CD4-positive, alpha-beta T cell treated with Interleukin-6 for 4 hours (primary cell): ENCODE data around the gene LRRC37A3.
"Not testable (repeated sequence)": the region's sequence is repeated elsewhere in the genome, so short reads cannot be mapped to it uniquely, and the experiment has no call there.

Experiments used
- DNase-seq: peaks from one replicate; pipeline ENCODE4 v3.0.0-alpha.2; 2020; ENCODE audit warnings: mixed read lengths

Gene LRRC37A3

DNA sequence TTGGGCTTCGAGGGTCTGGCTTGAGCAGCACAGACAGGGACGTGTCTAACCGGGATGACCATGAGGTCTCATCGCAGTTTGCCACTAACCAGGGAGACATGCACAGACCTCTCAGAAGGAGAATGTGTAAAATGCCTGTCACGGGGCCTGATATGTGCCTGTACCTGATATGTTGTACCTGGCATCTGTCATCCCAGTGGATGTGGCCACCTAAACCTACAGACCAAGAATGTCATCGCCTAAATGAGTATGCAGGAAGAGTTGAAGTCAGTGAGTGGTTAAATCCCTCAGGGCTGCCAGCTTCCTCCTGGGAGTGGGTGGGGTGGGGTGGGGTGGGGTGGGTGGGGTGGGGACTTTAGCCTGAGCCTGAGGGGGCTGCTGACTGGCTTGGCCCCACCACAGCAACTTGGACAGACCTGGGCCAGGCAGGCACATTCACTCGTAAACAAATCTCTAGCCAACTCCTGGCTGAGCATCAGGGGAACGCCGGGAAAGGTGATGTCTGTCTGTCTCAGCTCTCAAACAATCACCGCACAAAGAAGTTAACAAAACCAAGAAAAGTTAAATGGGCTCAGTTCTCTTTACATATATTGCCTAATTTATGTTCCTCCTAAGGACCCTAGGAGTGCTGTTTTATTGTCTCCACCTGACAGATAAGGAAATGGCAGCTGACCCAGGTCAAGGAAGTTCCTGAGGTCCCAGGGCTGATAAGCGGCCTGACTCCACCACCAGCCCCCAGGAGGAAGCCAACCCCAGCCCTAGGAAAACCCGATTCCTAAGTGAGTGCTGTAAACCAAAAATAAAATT is 89.3 kb downstream of the LRRC37A3 start:
- DNase-seq = not testable (repeated sequence)

DNA sequence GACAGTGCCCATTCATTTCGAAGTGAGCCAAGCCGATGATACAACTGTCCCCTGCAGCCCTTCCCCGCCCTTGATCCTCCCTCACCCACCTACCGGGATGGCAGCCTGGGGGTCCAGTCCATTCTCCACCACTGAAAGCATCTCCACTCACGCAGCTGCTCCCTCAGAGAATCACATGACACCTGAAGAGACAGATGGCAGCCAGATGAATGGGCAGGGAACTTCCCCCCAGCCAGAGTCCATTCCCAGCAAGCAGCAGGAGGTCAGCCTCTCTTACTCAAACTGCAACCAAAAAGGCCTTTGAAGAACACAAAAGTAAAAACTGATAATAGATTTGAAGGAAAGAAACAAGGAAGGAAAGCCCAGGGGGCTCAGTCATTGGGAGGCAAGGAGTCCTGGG is 90.2 kb downstream of the LRRC37A3 start:
- not testable (repeated sequence) for DNase-seq

DNA sequence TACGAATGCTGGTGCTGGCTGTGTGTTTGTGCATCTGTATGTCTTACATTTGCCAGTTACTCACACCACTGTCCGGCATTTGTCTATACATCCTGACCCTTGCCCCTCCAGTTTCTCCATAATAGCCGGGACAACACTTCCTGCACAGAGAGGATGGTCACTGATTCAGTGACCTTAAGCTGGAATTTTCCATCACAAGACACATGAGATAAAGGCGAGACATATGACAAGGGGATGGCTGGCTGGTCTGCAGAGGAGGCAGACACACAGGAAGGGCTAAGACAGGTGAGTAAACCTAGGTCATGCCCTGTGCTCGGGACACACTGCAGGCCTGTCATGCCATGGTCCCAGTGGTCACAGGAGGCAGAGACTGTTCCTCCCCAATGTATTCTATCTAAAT is 100.4 kb downstream of the LRRC37A3 start:
- not testable (repeated sequence) for DNase-seq

GRCh38 chr17:64815833-64816198 is 103.5 kb downstream of the LRRC37A3 start:
- not testable (repeated sequence) for DNase-seq

DNA sequence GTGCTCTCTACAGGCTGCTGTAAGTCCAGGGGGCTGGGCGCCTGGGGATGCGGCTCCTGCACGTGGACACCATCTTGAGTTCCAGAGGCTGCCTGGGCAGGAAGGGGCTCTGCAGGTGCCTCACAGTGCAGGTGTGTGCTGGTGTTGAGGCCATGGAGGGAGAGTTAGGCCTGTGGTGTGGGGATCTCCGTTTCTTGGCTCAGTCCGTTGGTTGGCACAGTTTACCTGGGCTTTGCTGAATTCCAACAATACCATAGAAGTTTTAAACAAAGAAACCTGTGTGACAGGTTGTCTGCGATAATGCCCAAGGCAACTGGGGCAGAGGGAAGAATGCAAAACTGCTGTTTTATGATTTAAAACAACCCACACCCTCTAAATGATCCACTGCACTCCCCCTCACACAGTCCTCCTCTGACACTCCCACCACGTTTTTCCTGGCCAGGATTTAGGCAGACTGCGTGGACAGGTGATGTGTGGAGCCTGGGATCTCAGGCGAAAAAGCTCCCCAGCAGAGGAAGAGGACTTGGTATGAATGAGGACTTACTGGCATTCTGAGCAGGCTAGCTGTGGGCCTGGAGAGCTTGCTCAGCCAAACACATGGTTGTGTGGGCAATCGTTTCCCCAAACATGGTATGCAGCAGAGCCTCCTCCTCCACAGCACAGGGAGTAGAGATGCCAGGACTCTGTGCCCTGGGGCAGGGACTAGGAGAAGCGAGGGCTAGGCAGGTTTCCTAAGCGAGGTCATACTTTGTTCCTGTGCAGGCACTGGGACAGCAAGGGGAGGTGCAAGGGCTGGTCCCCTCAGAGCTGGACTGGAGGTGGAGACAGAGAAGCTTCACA is 104.1 kb downstream of the LRRC37A3 start:
- DNase-seq = not testable (repeated sequence)

GRCh38 chr17:64808178-64808977 is 110.9 kb downstream of the LRRC37A3 start:
- peak; percentile 62 for DNase-seq
